HG03108 (cell line): ENCODE data around the gene GOLIM4.

Experiments used
- ATAC-seq: cut with Tn5 transposase; IDR thresholded peaks from one replicate; pipeline ENCODE4 v1.9.1; 2021; ENCODE audit warnings: moderate library complexity; ENCODE audit not compliant: unreplicated experiment

Gene GOLIM4

GRCh38 chr3:168100777-168101492 lies 5.2 kb upstream of the GOLIM4 start:
- no peak for ATAC-seq

- no peak for ATAC-seq
Measured at GRCh38 chr3:168097381-168097780, 1.7 kb upstream of the GOLIM4 start.

GRCh38 chr3:168096210-168096652 lies 507 bp upstream of the GOLIM4 start:
- no peak for ATAC-seq

DNA sequence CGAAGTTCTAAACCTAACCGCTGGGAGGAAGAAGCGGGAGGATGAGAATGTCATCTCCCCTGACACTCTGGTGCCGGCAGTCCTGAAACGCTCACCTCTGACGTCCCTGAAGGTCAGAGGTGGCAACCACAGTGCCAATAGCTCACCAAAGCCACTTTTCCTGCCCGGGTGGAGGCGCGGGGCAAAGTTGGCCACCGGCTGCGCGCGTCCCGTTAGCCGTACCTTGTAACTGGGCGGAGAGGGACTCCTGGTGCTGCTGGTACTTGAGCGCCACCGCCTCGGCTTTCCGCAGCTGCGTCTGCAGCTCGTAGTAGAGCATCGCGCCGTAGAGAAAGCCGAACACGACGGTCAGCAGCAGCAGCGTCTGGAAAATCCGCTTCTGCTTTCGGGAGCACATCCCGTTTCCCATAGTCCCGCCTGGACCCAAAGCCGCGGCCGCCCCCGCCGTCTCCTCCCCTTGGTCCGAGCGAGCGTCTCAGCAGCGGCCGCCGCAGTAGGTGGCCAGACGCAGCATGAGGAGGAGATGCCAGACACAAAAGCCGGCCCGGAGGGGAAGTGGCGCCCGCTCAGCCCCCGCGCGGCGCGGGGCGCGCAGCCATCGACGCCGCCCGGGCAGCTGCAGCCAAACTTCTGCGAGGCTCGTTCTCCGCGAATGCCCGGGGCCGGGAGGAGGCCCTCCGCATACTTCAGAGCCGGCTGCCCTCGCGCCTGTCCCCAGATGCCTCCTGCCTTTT lies 680 bp downstream of the GOLIM4 start:
- peak; percentile 37 for ATAC-seq

DNA sequence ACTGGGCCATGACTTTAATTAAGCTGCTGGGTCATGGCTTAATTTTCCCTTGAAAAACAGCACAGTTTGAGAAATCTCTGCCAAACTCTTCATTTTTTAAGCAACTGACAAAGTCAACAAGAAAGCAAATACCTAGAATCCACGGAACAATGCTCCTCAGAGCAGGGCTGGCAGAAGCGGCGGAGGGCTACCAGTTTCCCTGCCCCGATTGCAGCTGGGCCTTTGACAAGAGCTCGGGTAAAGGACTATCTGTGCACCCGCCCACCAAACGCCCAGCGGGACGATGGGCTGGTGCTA lies 1.2 kb downstream of the GOLIM4 start:
- ATAC-seq = no peak

- ATAC-seq = no peak
Measured at GRCh38 chr3:168093790-168094189, 1.9 kb downstream of the GOLIM4 start.

DNA sequence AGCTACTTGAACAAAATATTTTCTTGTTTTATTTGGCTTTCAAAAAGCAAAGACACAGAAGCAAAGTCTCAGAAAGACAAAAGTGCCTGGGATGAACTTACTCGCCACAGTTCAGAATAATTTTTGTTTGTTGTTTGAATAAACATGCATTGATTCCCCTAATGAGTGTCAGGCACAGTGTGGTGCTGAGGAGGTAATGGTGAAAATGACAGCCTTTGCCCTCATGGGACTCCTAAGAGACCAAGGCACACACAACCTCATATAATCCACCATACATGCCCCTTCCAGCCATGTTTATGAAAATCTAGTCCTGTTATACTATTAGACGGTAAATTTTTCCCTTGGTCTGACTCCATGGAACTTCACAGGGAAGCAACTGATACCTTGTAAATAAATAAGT lies 2.5 kb downstream of the GOLIM4 start:
- no peak for ATAC-seq

DNA sequence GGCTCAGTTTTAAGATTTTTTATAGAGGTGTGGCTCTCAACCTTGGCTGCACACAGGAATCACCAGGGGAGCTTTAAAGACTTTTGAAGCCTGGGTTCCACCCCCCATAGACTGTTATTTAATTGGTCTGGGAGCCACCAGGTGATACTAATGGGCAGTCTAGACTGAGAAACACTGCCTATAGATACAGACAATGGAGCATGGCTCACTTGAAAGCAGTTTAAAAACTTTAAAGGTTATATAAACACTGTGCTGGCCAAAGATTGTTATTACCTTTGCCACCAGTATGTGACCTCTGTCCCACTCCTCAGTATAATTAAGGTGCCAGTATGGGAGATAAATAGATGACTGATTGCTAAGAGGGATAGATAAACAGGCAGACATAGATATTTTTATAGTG lies 3.8 kb downstream of the GOLIM4 start:
- ATAC-seq = no peak

DNA sequence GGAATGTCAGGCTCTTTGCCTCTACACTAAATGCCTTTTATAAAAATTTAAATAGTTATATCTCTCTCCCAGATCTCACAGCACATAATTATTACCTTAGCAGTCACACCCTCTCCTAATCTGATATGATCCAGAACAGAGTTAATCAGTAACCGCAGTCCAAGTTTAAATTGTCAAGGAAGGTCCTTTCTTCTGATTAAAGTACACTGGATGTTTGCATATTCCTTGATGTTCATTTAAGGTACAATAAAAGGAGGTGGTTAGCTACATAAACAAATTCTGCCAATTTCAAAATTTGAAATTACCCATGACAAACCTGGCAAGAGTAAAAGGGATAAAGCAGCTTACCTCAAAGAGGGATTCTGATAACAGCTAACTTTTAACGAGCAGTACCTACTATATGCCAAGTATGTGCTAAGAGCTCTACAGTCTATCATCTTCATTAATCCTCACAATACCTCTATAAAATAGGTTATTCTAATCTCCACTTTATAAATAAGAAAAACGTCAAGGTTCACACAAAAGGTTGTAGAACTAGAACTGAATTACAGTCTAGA lies 4.3 kb downstream of the GOLIM4 start:
- ATAC-seq = no peak

DNA sequence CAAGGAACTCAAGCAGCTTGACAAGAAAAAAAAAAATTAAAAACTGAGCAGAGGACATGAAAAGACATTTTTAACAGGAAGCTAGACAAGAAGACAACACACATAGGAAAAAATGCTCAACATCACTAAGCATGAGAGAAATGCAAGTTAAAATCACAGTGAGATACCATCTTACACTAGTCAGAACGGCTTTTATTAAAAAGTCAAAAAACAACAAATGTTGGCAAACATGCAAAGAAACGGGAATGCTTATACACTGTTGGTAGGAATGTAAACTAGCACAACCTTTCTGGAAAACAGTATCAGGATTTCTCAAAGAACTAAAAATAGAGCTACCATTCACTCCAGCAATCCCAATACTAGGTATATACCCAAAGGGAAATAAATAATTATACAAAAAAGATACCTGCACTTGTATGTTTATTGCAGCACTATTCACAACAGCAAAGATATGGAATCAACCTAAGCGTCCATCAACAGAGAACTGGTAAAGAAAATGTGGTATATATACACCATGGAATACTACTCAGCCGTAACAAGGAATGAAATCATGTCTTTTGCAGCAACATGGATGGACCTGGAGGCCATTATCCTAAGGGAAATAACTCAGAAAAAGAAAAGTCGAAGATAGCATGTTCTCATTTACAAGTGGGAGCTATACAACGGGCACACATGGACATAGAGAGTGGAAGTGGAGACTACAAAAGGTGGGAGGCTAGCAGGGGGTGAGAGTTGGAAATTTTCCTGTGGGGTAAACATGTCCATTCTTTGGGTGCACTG lies 5.2 kb downstream of the GOLIM4 start:
- ATAC-seq = no peak

DNA sequence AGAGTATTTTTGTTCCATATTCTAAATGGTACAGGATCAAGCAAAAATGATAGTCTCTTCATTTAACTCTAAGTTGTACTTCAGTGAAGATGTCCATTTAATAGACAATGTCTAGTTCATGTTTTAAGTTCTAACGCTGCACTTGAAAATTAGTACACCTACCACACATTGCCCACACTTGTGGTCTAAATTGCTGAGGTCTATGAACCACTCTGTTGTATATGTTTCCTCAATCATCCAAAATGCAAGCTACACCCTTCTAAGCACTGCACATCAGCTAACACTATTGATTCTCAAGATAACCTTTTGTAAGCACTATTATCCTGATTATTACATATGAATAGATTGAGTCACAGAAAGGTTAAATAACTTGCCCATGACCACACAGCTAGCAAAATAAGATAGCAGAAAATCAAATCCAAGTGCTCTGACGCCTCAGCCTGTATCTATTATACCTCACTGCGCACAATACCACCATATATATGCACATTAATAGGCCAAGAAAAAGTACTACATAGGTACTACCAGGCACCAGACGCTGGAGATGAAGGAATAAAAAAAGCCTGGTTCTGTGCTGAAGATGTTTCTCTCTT lies 6.4 kb downstream of the GOLIM4 start:
- no peak for ATAC-seq

DNA sequence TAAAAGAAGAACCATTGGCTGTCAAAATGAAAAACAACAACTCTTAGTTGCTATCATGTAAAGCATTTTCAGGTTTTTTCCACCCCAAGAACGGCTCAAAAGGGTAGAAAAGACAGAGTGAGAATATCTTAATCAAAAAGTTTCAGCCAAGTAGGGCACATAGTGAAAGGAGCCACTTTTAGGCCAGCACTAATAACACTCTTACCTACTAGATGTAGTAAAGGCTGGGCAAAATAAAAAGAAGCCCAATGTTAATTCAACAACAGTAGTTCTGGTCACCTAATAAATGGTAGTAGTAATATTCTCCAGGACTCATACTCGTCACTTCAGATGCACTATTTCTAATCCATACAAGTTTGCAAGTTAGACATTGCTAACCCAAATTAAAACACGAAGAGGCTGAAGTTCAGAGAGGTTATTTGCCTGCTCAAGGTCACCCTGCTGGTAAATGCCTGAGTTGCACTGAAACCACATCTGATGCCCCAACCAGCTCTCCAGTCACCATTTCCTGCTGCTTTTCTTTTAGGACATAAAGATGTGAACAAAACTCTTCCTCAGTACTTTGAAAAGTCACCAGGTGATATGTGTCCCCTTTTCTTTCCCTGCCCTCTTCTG lies 7.5 kb downstream of the GOLIM4 start:
- ATAC-seq = peak; percentile 51

- no peak for ATAC-seq
Measured at GRCh38 chr3:168087539-168087938, 8.2 kb downstream of the GOLIM4 start.

DNA sequence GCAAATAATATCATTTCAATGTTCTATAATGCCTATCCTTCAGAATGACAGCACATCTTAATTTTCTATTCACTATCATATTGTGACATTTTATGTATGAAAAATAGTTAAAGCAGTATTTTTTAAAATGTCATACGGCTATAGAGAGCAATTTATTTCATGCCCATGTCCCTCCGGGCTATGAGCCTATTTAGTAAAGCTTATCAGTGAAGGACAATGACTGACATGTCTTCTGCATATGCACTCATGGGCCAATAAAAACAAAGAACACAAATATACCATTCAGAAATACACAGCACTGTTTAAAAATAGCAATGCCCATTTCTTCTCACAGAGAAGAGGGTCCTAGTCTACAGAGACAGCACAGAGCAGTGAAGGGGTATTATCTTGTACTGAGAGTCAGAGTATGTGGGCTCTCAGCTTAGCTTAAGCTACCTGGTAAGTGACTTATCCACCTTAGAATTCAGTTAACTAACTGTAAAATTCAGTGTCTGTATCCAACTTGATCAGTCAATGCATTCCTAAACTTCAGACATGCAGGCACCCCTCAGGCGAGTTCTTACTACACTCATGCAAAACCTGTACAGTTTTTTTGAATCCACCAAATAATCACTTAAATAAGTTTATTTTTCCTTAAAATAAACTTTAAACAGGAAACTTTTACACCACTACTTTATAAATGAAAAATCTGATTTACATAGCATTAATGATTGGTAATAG lies 9.0 kb downstream of the GOLIM4 start:
- no peak for ATAC-seq

- ATAC-seq = peak; percentile 71
Measured at GRCh38 chr3:168085491-168086119, 10.1 kb downstream of the GOLIM4 start.

GRCh38 chr3:168083906-168084305 lies 11.8 kb downstream of the GOLIM4 start:
- no peak for ATAC-seq

DNA sequence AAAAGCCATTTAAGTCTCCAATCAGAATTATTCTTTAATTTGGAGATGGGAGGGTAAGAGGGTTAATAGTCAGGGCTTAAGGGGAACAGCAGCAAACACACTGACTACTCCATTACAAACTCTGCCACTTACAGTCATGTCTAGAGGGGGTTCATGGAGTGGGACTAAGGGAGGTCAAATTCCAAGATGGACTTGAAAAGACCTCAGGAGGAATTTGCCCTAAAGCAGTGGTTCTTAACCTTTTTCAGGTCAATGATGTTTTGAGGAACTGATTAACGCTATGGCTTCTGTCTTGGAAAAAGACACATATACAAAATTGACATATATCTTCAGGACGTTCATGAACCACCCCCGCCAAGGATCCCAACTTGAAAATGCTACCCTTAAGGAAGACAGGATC lies 13.9 kb downstream of the GOLIM4 start:
- no peak for ATAC-seq

DNA sequence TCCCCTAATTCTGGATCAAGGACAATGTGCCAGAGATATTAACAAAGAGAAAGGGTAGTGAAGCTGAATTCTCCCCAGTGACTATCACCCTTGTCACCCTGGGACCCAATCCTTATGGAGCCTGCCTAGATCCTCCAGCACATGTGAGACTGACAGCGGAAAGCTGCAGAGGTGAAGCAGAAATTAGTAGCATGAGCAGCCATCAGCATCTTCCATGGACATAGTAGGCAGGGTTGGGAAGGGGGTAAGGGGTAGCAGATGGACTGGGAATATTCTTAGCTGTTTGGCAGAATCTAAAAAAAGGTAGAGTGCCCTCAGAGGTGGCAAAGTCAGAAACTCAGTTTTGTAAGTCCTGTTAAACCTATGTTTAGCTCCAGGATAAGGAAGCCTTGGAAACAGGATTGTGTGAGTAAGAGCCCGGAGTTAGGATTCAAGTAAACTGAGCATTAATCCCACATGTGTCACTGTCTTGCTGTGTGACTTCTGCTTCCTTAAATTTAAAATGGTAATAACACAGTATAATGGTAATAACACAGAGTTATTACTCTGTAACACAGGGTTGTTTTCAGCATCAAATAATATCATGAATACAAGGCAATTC lies 14.5 kb downstream of the GOLIM4 start:
- no peak for ATAC-seq

DNA sequence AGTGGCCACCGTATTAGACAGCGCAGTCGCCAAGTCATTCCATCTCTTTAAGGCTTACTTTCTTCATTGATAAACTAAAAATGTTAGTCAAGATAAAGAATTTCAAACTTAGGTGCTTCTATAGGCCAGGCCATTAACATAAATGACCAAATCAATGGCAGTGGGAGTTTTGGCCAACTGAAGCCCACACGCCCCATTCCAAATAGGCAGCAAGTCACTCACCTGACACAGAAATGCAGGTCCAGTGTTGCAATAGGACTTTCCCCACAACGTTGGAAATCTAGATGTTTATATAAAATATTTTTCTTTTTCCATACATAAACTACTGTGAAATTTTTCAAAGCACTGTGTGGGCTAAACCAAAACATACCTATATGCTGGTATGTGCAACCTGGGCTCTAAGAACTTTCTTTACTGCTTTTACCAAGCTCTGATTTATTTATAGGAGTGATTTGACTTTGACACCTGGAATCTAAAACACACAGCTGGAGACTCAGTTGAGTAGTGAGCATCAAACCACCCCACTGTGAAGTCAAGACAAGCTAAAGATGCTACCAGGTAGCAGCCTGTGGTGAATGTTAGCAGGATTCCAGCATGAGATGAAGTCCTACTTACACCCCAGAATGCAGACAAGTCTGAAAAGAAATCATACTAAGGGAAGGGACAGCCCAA lies 15.1 kb downstream of the GOLIM4 start:
- ATAC-seq = no peak
